GM12874 (cell line): ENCODE results near the gene TOPORS.

Experiments
- CTCF ChIP-seq: IDR thresholded peaks from 2 replicates; pipeline ENCODE4 v1.5.1; 2011; ENCODE audit warnings: low read depth, mild to moderate bottlenecking, control low read depth, low read length, moderate library complexity; ENCODE audit not compliant: insufficient read depth

The TOPORS gene

DNA sequence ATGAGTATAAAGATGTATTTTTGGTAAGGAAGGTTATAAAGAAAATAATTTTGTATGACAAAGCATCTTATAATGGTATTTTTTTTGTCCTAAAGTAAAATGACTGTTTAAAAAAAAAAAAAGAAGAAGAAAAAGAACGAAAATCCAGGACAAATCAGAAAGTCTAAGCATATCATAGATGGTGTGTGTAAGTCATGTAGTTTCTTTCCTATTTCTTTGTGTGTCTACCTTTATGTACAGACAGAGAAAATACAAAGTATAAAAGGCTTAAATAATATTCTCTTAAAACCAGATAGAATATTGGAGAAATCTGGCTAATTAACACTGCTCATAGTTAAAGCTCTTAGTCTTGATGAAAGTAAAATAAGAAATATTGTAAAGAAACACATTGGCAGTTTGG is 34.1 kb downstream of the TOPORS start:
- TF ChIP-seq CTCF, result no peak

DNA sequence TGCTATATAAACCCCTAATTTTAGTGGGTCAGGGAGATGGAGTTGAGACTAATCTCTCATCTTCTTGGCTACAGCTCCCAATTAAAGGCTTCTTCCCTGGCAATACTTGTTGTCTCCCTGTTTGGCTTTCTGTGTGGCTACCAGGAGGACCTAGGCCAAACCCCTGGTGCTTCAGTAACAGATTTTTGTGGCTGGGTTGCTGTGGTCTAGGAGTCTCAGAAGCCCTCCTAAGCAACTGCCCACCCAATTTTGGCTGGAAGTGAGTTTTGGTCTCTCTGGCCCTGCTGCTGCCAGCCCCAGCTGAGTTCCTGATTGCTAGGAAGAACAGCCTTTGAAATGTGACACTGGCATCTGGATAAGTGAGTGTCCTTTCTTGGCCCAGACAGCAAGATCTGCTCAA is 36.1 kb downstream of the TOPORS start:
- no peak for TF ChIP-seq CTCF

DNA sequence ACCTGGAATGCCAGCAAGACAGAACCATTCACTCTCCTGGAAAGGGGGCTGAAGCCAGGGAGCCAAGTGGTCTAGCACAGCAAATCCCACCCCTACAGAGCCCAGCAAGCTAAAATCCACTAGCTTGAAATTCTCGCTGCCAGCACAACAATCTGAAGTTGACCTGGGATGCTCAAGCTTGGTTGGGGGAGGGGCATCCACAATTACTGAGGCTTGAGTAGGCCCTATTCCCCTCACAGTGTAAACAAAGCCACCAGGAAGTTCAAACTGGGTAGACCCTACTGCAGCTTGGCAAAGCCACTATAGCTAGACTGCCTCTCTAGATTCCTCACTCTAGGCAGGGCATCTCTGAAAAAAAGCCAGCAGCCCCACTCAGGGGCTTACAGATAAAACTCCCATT is 43.7 kb downstream of the TOPORS start:
- TF ChIP-seq CTCF, result no peak

- TF ChIP-seq CTCF, result no peak
These were observed 49.4 kb downstream of the TOPORS start for GRCh38 chr9:32503008-32503407.

GRCh38 chr9:32502464-32502863 is 49.9 kb downstream of the TOPORS start:
- TF ChIP-seq CTCF, result no peak

DNA sequence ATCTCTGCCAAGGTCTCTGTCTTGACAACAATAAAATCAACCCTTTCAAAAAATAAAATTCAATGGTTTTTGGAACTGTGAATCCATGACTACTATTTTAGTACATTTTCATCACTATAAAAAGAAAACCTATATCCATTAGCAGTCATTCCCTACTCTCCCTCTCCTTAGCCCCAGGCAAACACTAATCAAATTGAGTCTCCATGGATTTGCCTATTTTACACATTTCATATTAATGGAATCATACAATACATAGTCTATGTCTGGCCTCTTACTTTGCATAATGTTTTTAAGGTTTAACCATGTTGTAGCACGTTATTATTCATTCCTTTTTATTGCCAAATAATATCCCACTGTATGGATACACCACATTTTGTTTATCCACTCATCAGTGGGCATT is 50.5 kb downstream of the TOPORS start:
- TF ChIP-seq CTCF, result no peak

GRCh38 chr9:32500768-32501167 is 51.6 kb downstream of the TOPORS start:
- TF ChIP-seq CTCF, result no peak

DNA sequence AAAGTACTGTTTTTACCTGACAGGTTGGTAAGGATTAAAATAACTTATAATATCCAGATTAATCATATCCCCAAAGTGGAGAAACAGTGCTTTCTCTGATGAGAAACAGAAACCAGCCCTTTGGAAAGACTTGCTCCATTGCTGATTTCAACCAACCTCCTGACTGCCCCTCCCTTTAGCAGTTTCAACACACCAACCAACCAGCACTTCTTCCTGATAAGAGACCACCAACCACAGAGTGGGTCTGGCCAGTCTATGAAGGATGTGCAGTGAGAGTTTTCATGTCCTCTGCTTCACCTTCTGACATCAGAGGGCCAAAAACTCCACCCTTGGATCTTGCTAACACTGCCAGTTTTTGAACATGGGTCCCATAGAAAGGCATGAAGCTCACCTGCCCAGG is 54.5 kb downstream of the TOPORS start:
- no peak for TF ChIP-seq CTCF
